ENCODE results near the gene MAP3K2. TPM values are rescaled to one million over a fixed set of nuclear protein-coding genes. Genes with fewer than 3 reads are reported as not detected.

The MAP3K2 gene
- polyA plus RNA-seq, 1 experiment, result 10.9 TPM

DNA sequence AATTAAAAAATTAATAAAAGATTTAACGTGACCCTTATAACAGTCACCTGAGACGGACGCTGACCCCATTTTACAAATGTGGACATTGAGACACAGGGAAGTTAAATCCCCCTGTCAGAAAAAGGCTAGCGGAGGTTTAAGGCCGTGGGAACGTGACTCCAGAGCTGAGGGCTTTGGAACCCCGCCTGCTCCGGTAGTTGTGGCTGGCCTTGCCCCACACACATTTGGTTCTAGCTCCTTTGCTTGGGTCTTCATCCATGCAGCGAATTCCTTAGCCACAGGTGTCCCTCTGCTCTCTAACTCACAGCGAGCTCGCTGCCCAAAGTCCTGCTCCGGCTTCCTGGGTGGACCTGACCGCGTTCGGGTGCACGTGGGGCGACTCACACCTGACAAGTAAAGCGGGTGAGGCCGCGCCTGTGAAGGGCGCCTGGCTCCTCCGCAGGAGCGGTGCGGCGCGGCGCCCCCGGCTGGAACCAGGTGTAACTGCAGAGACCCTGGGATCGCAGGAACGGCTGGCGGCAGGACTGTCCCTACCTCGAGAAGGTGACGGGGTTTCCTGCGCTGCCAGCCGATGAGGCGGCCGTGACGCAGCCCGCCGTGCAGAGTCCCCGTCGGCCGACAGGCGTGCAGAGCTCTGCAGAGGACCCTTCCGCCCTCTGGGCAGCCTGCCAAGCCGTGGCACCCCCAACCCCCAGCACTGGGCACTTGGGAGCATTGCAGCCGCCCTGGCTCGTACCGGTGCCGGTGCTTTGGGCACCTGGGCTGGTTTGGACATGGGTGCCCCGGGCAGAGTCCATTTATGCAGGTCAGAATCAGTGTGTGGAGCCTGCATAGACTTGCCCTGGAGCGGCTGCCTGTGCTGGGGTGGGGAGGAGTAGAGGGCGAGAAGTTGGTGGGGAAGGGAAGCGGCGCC is 28.1 kb upstream of the MAP3K2 start:
- POLR2A ChIA-PET, result no interaction called here
- Histone ChIP-seq H3K27me3 (ENCODE audit: control insufficient read depth, insufficient read depth, low read length) (no peaks in the 10 kb centered on the region), H3K36me3 (ENCODE audit: control insufficient read depth, insufficient read depth, low read length) (no peaks in the 10 kb centered on the region), H3K4me3 (ENCODE audit: low read depth, low read length) (no peak overlapping the region)
- DNase-seq (ENCODE audit: low read depth), result no peak
- TF ChIP-seq, protein P1, sequence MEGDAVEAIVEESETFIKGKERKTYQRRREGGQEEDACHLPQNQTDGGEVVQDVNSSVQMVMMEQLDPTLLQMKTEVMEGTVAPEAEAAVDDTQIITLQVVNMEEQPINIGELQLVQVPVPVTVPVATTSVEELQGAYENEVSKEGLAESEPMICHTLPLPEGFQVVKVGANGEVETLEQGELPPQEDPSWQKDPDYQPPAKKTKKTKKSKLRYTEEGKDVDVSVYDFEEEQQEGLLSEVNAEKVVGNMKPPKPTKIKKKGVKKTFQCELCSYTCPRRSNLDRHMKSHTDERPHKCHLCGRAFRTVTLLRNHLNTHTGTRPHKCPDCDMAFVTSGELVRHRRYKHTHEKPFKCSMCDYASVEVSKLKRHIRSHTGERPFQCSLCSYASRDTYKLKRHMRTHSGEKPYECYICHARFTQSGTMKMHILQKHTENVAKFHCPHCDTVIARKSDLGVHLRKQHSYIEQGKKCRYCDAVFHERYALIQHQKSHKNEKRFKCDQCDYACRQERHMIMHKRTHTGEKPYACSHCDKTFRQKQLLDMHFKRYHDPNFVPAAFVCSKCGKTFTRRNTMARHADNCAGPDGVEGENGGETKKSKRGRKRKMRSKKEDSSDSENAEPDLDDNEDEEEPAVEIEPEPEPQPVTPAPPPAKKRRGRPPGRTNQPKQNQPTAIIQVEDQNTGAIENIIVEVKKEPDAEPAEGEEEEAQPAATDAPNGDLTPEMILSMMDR (IDR thresholded peaks at IDR 0.05; ENCODE audit: insufficient read depth, low read depth, low read length), result no peak
- CTCF ChIA-PET, result interaction anchor here (0.7 to 2.2 kb wide), 5 partner anchors 12 to 121 kb away, joined by 3 to 7 read pairs (median 3); no protein-coding TSS in a partner anchor

DNA sequence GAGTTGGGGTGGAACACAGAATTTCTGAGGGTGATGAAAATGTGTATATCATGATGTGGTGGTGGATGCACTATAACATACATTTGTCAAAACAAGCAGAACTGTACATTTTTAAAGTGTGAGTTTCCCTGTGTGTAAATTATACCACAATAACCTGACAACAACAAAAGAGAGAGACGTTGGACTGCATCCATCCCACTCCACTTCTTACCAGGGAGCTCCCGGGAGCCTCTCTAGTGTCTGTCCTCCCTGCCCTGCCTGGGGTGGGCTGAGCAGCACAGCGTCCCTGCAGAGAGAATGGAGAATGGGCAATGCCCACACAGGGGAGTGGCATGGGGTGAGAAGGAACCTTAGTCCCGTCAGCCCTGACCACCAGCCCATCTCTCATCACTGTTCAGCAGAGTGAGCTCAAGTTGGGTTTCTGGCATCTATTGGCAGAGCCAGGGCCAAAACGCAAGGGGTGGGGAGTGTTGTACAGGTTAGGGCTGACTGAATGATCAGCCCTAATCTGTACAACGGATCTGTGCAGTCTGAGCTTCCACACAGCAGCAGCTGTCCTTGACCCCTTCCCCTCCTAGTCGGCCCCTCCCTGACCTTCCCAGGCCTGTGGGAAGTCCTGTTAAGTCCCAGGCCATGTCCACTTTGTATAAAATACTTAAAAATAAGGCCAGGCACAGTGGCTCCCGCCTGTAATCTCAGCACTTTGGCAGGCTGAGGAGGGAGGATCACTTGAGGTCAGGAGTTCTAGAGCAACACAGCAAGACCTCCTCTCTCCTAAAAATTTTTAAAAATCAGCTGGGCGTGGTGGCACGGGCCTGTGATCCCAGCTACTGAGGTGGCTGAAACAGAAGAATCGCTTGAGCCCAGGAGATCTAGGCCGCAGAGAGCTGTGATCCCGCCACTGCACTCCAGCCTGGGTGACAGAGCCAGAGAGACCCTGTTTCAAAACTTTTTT is 27.1 kb upstream of the MAP3K2 start:
- TF ChIP-seq, protein P1 (IDR thresholded peaks at IDR 0.05; ENCODE audit: insufficient read depth, low read depth, low read length), result no peak
- Histone ChIP-seq H3K27me3 (ENCODE audit: control insufficient read depth, insufficient read depth, low read length) (no peaks in the 10 kb centered on the region), H3K36me3 (ENCODE audit: control insufficient read depth, insufficient read depth, low read length) (no peaks in the 10 kb centered on the region), H3K4me3 (ENCODE audit: low read depth, low read length) (no peak overlapping the region)
- ChIA-PET CTCF (interaction anchor here (0.8 to 2.2 kb wide), 3 partner anchors 11 to 91 kb away, joined by 3 to 7 read pairs (median 3); no protein-coding TSS in a partner anchor), POLR2A (no interaction called here)
- no peak for DNase-seq (ENCODE audit: low read depth)

DNA sequence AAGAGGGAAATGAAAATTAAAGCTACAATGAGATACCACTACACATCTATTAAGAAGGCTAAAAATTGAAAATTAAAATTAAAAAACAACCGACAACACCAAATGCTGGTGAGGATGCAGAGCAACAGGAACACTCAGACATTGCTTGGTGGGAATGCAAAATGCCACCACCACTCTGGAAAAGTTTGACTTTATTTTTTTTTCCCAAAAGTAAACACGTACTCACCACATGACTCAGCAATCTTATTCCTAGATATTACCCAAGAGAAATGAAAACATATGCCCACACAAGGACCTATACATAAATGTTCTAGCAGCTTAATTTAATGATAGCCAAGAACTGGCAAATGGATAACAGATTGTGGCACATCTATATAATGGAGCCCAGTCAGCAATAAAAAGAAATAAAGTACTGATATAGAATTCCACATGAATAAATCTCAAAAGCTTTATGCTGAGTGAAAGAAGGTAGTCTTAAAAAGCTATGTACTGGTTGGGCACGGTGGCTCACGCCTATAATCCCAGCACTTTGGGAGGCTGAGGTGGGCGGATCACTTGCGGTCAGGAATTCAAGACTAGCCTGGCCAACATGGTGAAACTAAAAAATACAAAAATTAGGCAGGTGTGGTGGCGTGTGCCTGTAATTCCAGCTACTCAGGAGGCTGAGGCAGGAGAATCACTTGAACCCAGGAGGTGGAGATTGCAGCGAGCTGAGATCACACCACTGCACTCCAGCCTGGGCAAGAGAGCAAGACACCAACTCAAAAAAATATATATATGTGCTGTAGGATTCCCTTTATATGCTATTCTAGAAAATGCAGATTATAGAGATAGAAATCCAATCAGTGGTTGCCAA is 26.2 kb upstream of the MAP3K2 start:
- TF ChIP-seq, protein P1 (IDR thresholded peaks at IDR 0.05; ENCODE audit: insufficient read depth, low read depth, low read length), result no peak
- POLR2A ChIA-PET, result interaction anchor here (0.6 kb wide), 1 partner anchor 262 kb away, joined by 3 read pairs; no protein-coding TSS in a partner anchor

DNA sequence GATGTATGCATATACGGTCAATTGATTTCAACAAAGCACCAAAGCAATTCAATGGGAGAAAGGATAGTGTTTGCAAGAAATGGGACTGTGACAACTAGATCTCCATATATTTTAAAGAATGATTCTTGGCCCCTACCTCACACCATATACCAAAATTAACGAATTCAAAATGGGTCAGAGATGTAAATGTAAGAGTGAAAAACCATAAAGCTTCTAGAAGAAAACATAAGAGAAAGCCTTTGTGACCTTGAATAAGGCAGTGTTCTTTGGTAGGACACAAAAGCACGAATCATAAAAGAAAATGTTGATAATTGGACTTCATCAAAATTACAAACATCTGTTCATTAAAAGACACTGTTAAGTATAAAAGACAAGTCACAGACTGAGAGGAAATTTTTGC is 25.4 kb upstream of the MAP3K2 start:
- Histone ChIP-seq H3K27me3 (ENCODE audit: control insufficient read depth, insufficient read depth, low read length) (no peaks in the 10 kb centered on the region), H3K4me3 (ENCODE audit: low read depth, low read length) (no peak overlapping the region), H3K36me3 (ENCODE audit: control insufficient read depth, insufficient read depth, low read length) (no peaks in the 10 kb centered on the region)
- DNase-seq (ENCODE audit: low read depth), result peak; percentile 22
- CTCF ChIA-PET, result interaction anchor here (0.8 to 2.2 kb wide), 2 partner anchors 13 to 66 kb away, joined by 3 to 7 read pairs; no protein-coding TSS in a partner anchor
- POLR2A ChIA-PET, result interaction anchor here (0.6 kb wide), 1 partner anchor 263 kb away, joined by 3 read pairs; no protein-coding TSS in a partner anchor
- TF ChIP-seq, protein P1 (IDR thresholded peaks at IDR 0.05; ENCODE audit: insufficient read depth, low read depth, low read length), result no peak

More for the DNA sequence above, 26.2 kb upstream of the MAP3K2 start:
- H3K36me3 ChIP-seq (ENCODE audit: control insufficient read depth, insufficient read depth, low read length), result no peaks in the 10 kb centered on the region
- CTCF ChIA-PET, result interaction anchor here (0.8 to 2.2 kb wide), 2 partner anchors 12 to 65 kb away, joined by 3 to 7 read pairs; no protein-coding TSS in a partner anchor
- H3K4me3 ChIP-seq (ENCODE audit: low read depth, low read length), result no peak overlapping the region
- H3K27me3 ChIP-seq (ENCODE audit: control insufficient read depth, insufficient read depth, low read length), result no peaks in the 10 kb centered on the region
- peak; percentile 39 for DNase-seq (ENCODE audit: low read depth)

All from BJ (cell line).